GM23248 (cell line): ENCODE measurements around the gene DNAJC7. TPM values are rescaled to one million over a fixed set of nuclear protein-coding genes. Genes with fewer than 3 reads are reported as not detected.

Experiments used
- DNase-seq: peaks from one replicate; pipeline ENCODE4 v3.0.0-alpha.2; 2015
- H2AFZ ChIP-seq: fragments of 200-600 bp; sonication (generic); 2 replicates; pipeline ENCODE4 v1.6.1; 2016; ENCODE audit warnings: antibody characterized with exemption
- H3F3A ChIP-seq: fragments of 200-600 bp; sonication (generic); 2 replicates; pipeline ENCODE4 v1.6.1; 2016; ENCODE audit warnings: mild to moderate bottlenecking, antibody characterized with exemption, mixed run types; ENCODE audit not compliant: insufficient read depth
- H3K27ac ChIP-seq: fragments of 200-600 bp; sonication (generic); 2 replicates; pipeline ENCODE4 v1.5.1; 2016; ENCODE audit warnings: mild to moderate bottlenecking
- H3K27me3 ChIP-seq: fragments of 200-600 bp; sonication (generic); replicated peaks from 2 replicates; pipeline ENCODE4 v1.6.1; 2016; ENCODE audit warnings: mild to moderate bottlenecking; ENCODE audit not compliant: insufficient read depth
- H3K36me3 ChIP-seq: fragments of 200-600 bp; sonication (generic); 2 replicates; pipeline ENCODE4 v1.6.1; 2016; ENCODE audit warnings: low read depth, mild to moderate bottlenecking
- H3K4me1 ChIP-seq: fragments of 200-600 bp; sonication (generic); 2 replicates; pipeline ENCODE4 v1.6.1; 2016; ENCODE audit warnings: mild to moderate bottlenecking; ENCODE audit not compliant: insufficient read depth
- H3K4me2 ChIP-seq: fragments of 200-600 bp; sonication (generic); one replicate; pipeline ENCODE4 v1.6.1; 2016; ENCODE audit warnings: mild to moderate bottlenecking; ENCODE audit not compliant: unreplicated experiment
- H3K4me3 ChIP-seq: fragments of 200-600 bp; sonication (generic); 2 replicates; pipeline ENCODE4 v1.5.1; 2016; ENCODE audit warnings: mild to moderate bottlenecking
- H3K79me2 ChIP-seq: fragments of 200-600 bp; sonication (generic); 2 replicates; pipeline ENCODE4 v1.6.1; 2016; ENCODE audit warnings: mild to moderate bottlenecking; ENCODE audit not compliant: insufficient read depth
- H3K9ac ChIP-seq: fragments of 200-600 bp; sonication (generic); 2 replicates; pipeline ENCODE4 v1.6.1; 2016; ENCODE audit warnings: mild to moderate bottlenecking
- H3K9me2 ChIP-seq: fragments of 200-600 bp; sonication (generic); 2 replicates; pipeline ENCODE4 v1.6.1; 2016; ENCODE audit warnings: mixed run types, mild to moderate bottlenecking, moderate library complexity; ENCODE audit not compliant: insufficient read depth
- H3K9me3 ChIP-seq: fragments of 200-600 bp; sonication (generic); one replicate; pipeline ENCODE4 v1.6.1; 2017; ENCODE audit warnings: low read depth
- H4K20me1 ChIP-seq: fragments of 200-600 bp; sonication (generic); 2 replicates; pipeline ENCODE4 v1.6.0; 2016; ENCODE audit not compliant: insufficient read depth
- EZH2 ChIP-seq: fragments of 200-600 bp; sonication (generic); IDR thresholded peaks from 2 replicates; pipeline ENCODE4 v1.6.1; 2018; ENCODE audit warnings: antibody characterized with exemption, mild to moderate bottlenecking; ENCODE audit not compliant: insufficient read depth, poor library complexity, severe bottlenecking
- EZH2phosphoT487 ChIP-seq: fragments of 200-600 bp; sonication (generic); IDR thresholded peaks from 2 replicates; pipeline ENCODE4 v1.6.1; 2018; ENCODE audit warnings: antibody characterized with exemption, moderate library complexity, mild to moderate bottlenecking, low read depth; ENCODE audit not compliant: insufficient read depth
- WGBS, 2 experiments: methylation state at CpG; one replicate each; pipeline ENCODE4 v1.1.6; 2015 to 2017; ENCODE audit warnings: low lambda C conversion rate in 2 of 2, low coverage in 1 of 2; ENCODE audit errors: missing lambda C conversion rate in 2 of 2; 5-methylcytosine and 5-hydroxymethylcytosine counted together
- in situ Hi-C: fragments of 300-500 bp; cut with MboI; formaldehyde crosslinking; loops from 2 replicates; pipeline ENCODE4 v1.15.0; 2020
- polyA plus RNA-seq: library from polyadenylated mRNA; unstranded; fragments of >200 nt; fragmentation: Nextera tagmentation; extraction: Ambion mirVana; gene quantifications from 2 replicates; pipeline ENCODE4 v1.2.1, GENCODE V29; 2016
- total RNA-seq: library from RNA; depleted of rRNA; stranded (reverse); fragments of >200 nt; shearing (Covaris generic); gene quantifications from 2 replicates; pipeline ENCODE4 v1.2.3, GENCODE V29; 2014

DNAJC7 gene
- total and polyA plus RNA-seq, 2 experiments from 2014 or later = 61.6 to 73.5 TPM

DNA sequence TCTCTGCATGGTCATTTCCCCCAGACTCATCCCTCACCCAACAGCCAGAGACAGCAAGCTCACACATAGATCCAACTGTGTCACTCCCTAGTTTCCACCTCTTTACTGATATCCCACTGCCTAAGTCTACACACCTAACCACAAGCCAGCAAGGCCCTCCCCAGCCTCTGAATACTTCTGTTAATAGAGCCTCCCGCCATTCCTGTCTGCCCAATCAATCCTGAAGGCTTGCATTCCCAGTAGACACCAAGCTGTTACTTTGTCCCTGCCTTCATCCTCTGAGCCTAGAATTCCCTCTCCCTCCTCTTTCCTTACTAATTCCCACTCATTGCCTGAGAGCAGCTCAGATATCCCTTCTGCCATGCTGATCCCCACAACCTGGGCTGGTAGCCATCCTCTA is 28.5 kb upstream of the DNAJC7 start:
- H3K36me3 ChIP-seq = no peaks in the 10 kb centered on the region
- H3K4me3 ChIP-seq = no peak overlapping the region
- TF ChIP-seq EZH2 (no peak), EZH2phosphoT487 (no peak)
- H3K79me2 ChIP-seq = no peaks in the 10 kb centered on the region
- no peak overlapping the region for H2AFZ ChIP-seq
- no peaks in the 10 kb centered on the region for H3F3A ChIP-seq
- no peak overlapping the region for H3K27ac ChIP-seq
- WGBS, 2 experiments = 52 to 55% methylated on average over 1 of the region's 1 CpG
- no peaks in the 10 kb centered on the region for H3K9me2 ChIP-seq
- H3K4me2 ChIP-seq = no peak overlapping the region
- no peaks in the 10 kb centered on the region for H3K9me3 ChIP-seq
- H3K27me3 ChIP-seq = peaks cover 17% of the 10 kb centered on the region
- H4K20me1 ChIP-seq = no peaks in the 10 kb centered on the region
- no peak overlapping the region for H3K9ac ChIP-seq
- no peak for DNase-seq
- in situ Hi-C loops = no loop called here
- no peaks in the 10 kb centered on the region for H3K4me1 ChIP-seq

DNA sequence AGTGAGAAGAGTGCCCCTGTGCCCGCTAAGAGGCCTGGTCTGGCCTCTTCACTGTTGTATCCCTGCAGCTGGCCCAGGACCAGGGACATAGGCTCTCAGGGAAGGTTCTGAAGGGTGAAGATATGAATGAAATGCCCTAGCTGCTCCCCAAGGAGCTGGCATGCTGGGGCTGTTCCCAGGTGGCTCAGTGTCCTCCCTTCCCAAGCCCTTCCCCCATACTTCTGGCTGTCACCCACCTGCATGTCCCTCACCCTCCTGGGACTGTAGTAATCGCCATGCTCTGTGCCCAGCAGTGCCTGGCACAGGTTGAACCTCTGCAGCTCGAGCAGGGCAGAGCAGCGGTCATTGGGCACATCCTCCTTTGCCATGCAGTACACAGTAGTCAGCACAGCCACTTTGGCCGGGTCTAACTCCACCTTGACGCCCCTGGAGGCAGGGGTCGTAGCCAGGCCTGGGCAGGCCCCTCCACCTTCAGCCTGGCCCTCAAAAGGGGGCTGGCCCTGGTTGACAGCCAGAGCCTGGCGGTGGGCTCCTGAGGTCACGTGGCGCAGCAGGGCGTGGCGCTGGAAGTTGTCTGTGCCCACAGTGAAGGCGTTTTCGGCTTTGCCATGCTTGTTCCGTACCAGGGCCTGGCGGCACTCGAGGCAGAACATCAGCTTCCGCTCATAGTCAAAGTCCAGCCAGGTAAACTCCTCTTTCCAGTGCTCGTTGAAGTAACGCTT is 25.5 kb upstream of the DNAJC7 start:
- no peaks in the 10 kb centered on the region for H3K4me1 ChIP-seq
- 72 to 74% methylated on average over 20 of the region's 20 CpGs for WGBS, 2 experiments
- H2AFZ ChIP-seq = no peak overlapping the region
- DNase-seq = no peak
- no peak overlapping the region for H3K27ac ChIP-seq
- H3F3A ChIP-seq = no peaks in the 10 kb centered on the region
- H3K79me2 ChIP-seq = no peaks in the 10 kb centered on the region
- in situ Hi-C loops = no loop called here
- no peaks in the 10 kb centered on the region for H3K27me3 ChIP-seq
- H3K36me3 ChIP-seq = no peaks in the 10 kb centered on the region
- H3K9me3 ChIP-seq = no peaks in the 10 kb centered on the region
- no peak overlapping the region for H3K9ac ChIP-seq
- H3K4me3 ChIP-seq = no peak overlapping the region
- no peak for TF ChIP-seq EZH2
- TF ChIP-seq EZH2phosphoT487 = no peak
- H4K20me1 ChIP-seq = no peaks in the 10 kb centered on the region
- no peak overlapping the region for H3K4me2 ChIP-seq
- H3K9me2 ChIP-seq = no peaks in the 10 kb centered on the region

- no peak overlapping the region for H3K4me3 ChIP-seq
- no peaks in the 10 kb centered on the region for H3K36me3 ChIP-seq
- no peak overlapping the region for H2AFZ ChIP-seq
- H3K79me2 ChIP-seq = no peaks in the 10 kb centered on the region
- H4K20me1 ChIP-seq = no peaks in the 10 kb centered on the region
- H3K9ac ChIP-seq = no peak overlapping the region
- no peak for DNase-seq
- no peaks in the 10 kb centered on the region for H3K9me2 ChIP-seq
- no peak overlapping the region for H3K4me2 ChIP-seq
- no peaks in the 10 kb centered on the region for H3K4me1 ChIP-seq
- no peak for TF ChIP-seq EZH2
- no peak for TF ChIP-seq EZH2phosphoT487
- in situ Hi-C loops = no loop called here
- no peaks in the 10 kb centered on the region for H3F3A ChIP-seq
- no peak overlapping the region for H3K27ac ChIP-seq
- no peaks in the 10 kb centered on the region for H3K9me3 ChIP-seq
- H3K27me3 ChIP-seq = no peaks in the 10 kb centered on the region
Observed at GRCh38 chr17:42041619-42042018, 24.4 kb upstream of the DNAJC7 start.

GRCh38 chr17:42040818-42041217 is 23.6 kb upstream of the DNAJC7 start:
- Histone ChIP-seq H3K9me3 (no peaks in the 10 kb centered on the region), H3K79me2 (no peaks in the 10 kb centered on the region), H3F3A (no peaks in the 10 kb centered on the region), H3K27me3 (no peaks in the 10 kb centered on the region), H3K4me3 (no peak overlapping the region), H4K20me1 (no peaks in the 10 kb centered on the region), H3K9me2 (no peaks in the 10 kb centered on the region), H2AFZ (no peak overlapping the region), H3K4me2 (no peak overlapping the region), H3K27ac (no peak overlapping the region), H3K36me3 (no peaks in the 10 kb centered on the region), H3K9ac (no peak overlapping the region), H3K4me1 (no peaks in the 10 kb centered on the region)
- TF ChIP-seq EZH2phosphoT487 (no peak), EZH2 (no peak)
- DNase-seq = no peak
- WGBS, 2 experiments = 83 to 85% methylated on average over 10 of the region's 10 CpGs
- in situ Hi-C loops = no loop called here
